Neural progenitor cell (in vitro differentiated cells): ENCODE results near the gene TTC21A. TPM values are rescaled to one million over a fixed set of nuclear protein-coding genes. Genes with fewer than 3 reads are reported as not detected.

Experiments
- DNase-seq: peaks from one replicate; pipeline ENCODE4 v3.0.0-alpha.2; 2016; ENCODE audit warnings: low spot score
- H2AFZ ChIP-seq: fragments of 200-600 bp; sonication (generic); replicated peaks from 2 replicates; pipeline ENCODE4 v1.6.1; 2016; ENCODE audit warnings: antibody characterized with exemption
- H3F3A ChIP-seq: fragments of 200-600 bp; sonication (generic); 2 replicates; pipeline ENCODE4 v1.6.1; 2016; ENCODE audit warnings: antibody characterized with exemption, low read depth
- H3K27ac ChIP-seq: fragments of 200-600 bp; sonication (generic); 2 replicates; pipeline ENCODE4 v1.5.1; 2016; ENCODE audit warnings: mild to moderate bottlenecking
- H3K27me3 ChIP-seq: fragments of 200-600 bp; sonication (generic); 2 replicates; pipeline ENCODE4 v1.6.1; 2016; ENCODE audit warnings: mild to moderate bottlenecking, moderate library complexity
- H3K36me3 ChIP-seq: fragments of 200-600 bp; sonication (generic); 2 replicates; pipeline ENCODE4 v1.5.1; 2016
- H3K4me1 ChIP-seq: fragments of 200-600 bp; sonication (generic); 2 replicates; pipeline ENCODE4 v1.6.1; 2016; ENCODE audit warnings: mixed run types
- H3K4me2 ChIP-seq: fragments of 200-600 bp; sonication (generic); 2 replicates; pipeline ENCODE4 v1.6.1; 2016
- H3K4me3 ChIP-seq: fragments of 200-600 bp; sonication (generic); 2 replicates; pipeline ENCODE4 v1.5.1; 2016
- H3K79me2 ChIP-seq: fragments of 200-600 bp; sonication (generic); 2 replicates; pipeline ENCODE4 v1.6.1; 2016; ENCODE audit warnings: low read depth
- H3K9ac ChIP-seq: fragments of 200-600 bp; sonication (generic); 2 replicates; pipeline ENCODE4 v1.6.1; 2016
- H3K9me3 ChIP-seq: fragments of 200-600 bp; sonication (generic); 2 replicates; pipeline ENCODE4 v1.5.1; 2016; ENCODE audit warnings: low read depth
- H4K20me1 ChIP-seq: fragments of 200-600 bp; sonication (generic); 2 replicates; pipeline ENCODE4 v1.6.1; 2016; ENCODE audit warnings: low read depth
- H3K27ac Mint-ChIP-seq: 3 replicates; pipeline ENCODE4 v1.8.0; 2021; ENCODE audit warnings: mixed read lengths
- H3K27me3 Mint-ChIP-seq: 2 replicates; pipeline ENCODE4 v1.8.0; 2022; ENCODE audit warnings: low read depth, mild to moderate bottlenecking, inconsistent platforms, moderate library complexity, mixed read lengths; ENCODE audit not compliant: insufficient read depth
- H3K36me3 Mint-ChIP-seq: 3 replicates; pipeline ENCODE4 v1.8.0; 2021; ENCODE audit warnings: mixed read lengths
- H3K4me1 Mint-ChIP-seq: 3 replicates; pipeline ENCODE4 v1.8.0; 2021; ENCODE audit warnings: mixed read lengths
- H3K4me3 Mint-ChIP-seq: 3 replicates; pipeline ENCODE4 v1.8.0; 2021; ENCODE audit warnings: mild to moderate bottlenecking, moderate library complexity, mixed read lengths
- H3K9me3 Mint-ChIP-seq: 3 replicates; pipeline ENCODE4 v1.8.0; 2020; ENCODE audit warnings: mixed read lengths
- EZH2 ChIP-seq: fragments of 200-600 bp; sonication (generic); IDR thresholded peaks from 2 replicates; pipeline ENCODE4 v1.6.1; 2017; ENCODE audit warnings: antibody characterized with exemption, mild to moderate bottlenecking, moderate library complexity
- EZH2phosphoT487 ChIP-seq: fragments of 200-600 bp; sonication (generic); IDR thresholded peaks from 2 replicates; pipeline ENCODE4 v1.6.1; 2017; ENCODE audit warnings: antibody characterized with exemption
- total RNA-seq: library from RNA; depleted of rRNA; stranded (reverse); fragments of >200 nt; gene quantifications from 2 replicates; pipeline ENCODE4 v1.2.3, GENCODE V29; 2015; ENCODE audit warnings: low replicate concordance
- TF ChIP-seq, protein P1 (sequence below): fragments of 200-600 bp; sonication (generic); IDR thresholded peaks from 2 replicates; pipeline ENCODE4 v1.5.1; 2017; ENCODE audit warnings: antibody characterized with exemption, mild to moderate bottlenecking

Gene TTC21A
- total RNA-seq, 1 donor from 2014 or later, result 1.2 TPM

DNA sequence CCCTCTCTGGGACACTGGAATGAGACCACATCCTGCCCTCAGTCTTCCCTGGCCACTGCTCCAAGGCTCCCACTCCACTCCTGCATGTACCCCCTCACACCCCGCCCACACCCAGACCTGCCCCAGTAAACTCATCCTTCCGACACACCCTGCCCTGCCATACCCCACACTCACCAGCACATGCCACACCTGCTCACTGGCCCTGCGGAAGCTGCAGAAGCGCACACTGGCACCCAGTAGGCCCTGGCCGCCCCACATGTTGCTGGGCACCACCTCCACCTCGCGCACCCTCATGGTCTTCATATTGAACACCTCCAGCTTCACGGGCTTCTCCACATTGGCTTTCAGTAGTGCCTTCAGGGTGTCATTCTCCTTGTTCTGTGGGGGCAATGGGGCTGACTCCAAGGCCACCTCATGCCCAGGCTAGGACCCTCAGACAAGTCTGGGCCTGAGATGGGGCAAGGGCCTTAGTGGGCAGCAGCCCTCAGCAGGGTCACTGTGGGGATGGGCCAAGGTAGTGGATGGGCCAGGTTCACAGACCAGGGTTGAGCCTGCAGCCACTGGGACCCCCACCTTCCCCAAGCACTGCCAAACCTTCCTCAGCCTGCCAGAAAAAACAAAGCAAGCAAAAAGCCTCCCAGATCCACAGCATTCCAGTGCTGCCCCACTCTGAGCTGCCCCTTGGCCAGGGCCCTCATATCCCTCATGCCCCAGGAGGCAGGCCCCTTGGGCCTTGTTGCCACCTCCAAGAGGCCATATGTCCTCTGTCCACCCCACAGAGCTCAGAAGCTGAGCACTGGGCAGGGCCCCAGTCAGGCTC lies 4.8 kb upstream of the TTC21A start:
- H3K27ac Mint-ChIP-seq, result no peak overlapping the region
- H3K9ac ChIP-seq, result no peak overlapping the region

GRCh38 chr3:39103324-39103693 lies 4.2 kb upstream of the TTC21A start:
- Mint-ChIP-seq H3K27ac (no peak overlapping the region), H3K9me3 (no peaks in the 10 kb centered on the region), H3K4me1 (peaks cover 25% of the 10 kb centered on the region), H3K27me3 (no peaks in the 10 kb centered on the region), H3K4me3 (no peak overlapping the region), H3K36me3 (peaks cover 3% of the 10 kb centered on the region)
- Histone ChIP-seq H3K36me3 (no peaks in the 10 kb centered on the region), H3K4me1 (peaks cover 4% of the 10 kb centered on the region), H3F3A (no peaks in the 10 kb centered on the region), H3K4me2 (no peak overlapping the region), H3K27ac (no peak overlapping the region), H3K9me3 (no peaks in the 10 kb centered on the region), H3K27me3 (no peaks in the 10 kb centered on the region), H4K20me1 (peaks cover 12% of the 10 kb centered on the region), H3K4me3 (no peak overlapping the region), H3K9ac (no peak overlapping the region), H2AFZ (no peak overlapping the region), H3K79me2 (peaks cover 9% of the 10 kb centered on the region)
- peak; percentile 39 for DNase-seq
- no peak for TF ChIP-seq EZH2phosphoT487
- TF ChIP-seq, protein P1, sequence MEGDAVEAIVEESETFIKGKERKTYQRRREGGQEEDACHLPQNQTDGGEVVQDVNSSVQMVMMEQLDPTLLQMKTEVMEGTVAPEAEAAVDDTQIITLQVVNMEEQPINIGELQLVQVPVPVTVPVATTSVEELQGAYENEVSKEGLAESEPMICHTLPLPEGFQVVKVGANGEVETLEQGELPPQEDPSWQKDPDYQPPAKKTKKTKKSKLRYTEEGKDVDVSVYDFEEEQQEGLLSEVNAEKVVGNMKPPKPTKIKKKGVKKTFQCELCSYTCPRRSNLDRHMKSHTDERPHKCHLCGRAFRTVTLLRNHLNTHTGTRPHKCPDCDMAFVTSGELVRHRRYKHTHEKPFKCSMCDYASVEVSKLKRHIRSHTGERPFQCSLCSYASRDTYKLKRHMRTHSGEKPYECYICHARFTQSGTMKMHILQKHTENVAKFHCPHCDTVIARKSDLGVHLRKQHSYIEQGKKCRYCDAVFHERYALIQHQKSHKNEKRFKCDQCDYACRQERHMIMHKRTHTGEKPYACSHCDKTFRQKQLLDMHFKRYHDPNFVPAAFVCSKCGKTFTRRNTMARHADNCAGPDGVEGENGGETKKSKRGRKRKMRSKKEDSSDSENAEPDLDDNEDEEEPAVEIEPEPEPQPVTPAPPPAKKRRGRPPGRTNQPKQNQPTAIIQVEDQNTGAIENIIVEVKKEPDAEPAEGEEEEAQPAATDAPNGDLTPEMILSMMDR, result peak; percentile 32

More for the DNA sequence above, 4.8 kb upstream of the TTC21A start:
- Mint-ChIP-seq H3K36me3 (peaks cover 3% of the 10 kb centered on the region), H3K27me3 (no peaks in the 10 kb centered on the region), H3K4me1 (peaks cover 19% of the 10 kb centered on the region), H3K9me3 (no peaks in the 10 kb centered on the region), H3K4me3 (no peak overlapping the region)
- Histone ChIP-seq H3K4me2 (no peak overlapping the region), H3K27ac (no peak overlapping the region), H3K79me2 (peaks cover 9% of the 10 kb centered on the region), H3K36me3 (no peaks in the 10 kb centered on the region), H3K4me3 (no peak overlapping the region), H3K9me3 (no peaks in the 10 kb centered on the region), H2AFZ (no peak overlapping the region), H3K4me1 (peaks cover 4% of the 10 kb centered on the region), H4K20me1 (peaks cover 12% of the 10 kb centered on the region), H3K27me3 (no peaks in the 10 kb centered on the region), H3F3A (no peaks in the 10 kb centered on the region)
- no peak for TF ChIP-seq EZH2
- no peak for TF ChIP-seq EZH2phosphoT487
- TF ChIP-seq, protein P1, result no peak
- no peak for DNase-seq

- peaks cover 9% of the 10 kb centered on the region for H3K79me2 ChIP-seq
- no peak overlapping the region for H2AFZ ChIP-seq
- no peak overlapping the region for H3K27ac ChIP-seq
- peaks cover 29% of the 10 kb centered on the region for H3K4me1 Mint-ChIP-seq
- no peaks in the 10 kb centered on the region for H3F3A ChIP-seq
- no peak overlapping the region for H3K4me2 ChIP-seq
- no peaks in the 10 kb centered on the region for H3K9me3 Mint-ChIP-seq
- H3K9me3 ChIP-seq, result no peaks in the 10 kb centered on the region
- DNase-seq, result no peak
- no peak overlapping the region for H3K27ac Mint-ChIP-seq
- H3K9ac ChIP-seq, result no peak overlapping the region
- H3K27me3 Mint-ChIP-seq, result no peaks in the 10 kb centered on the region
- H3K36me3 ChIP-seq, result no peaks in the 10 kb centered on the region
- TF ChIP-seq EZH2phosphoT487, result no peak
- TF ChIP-seq, protein P1, result no peak
- TF ChIP-seq EZH2, result no peak
- peaks cover 4% of the 10 kb centered on the region for H3K4me1 ChIP-seq
- H3K4me3 Mint-ChIP-seq, result no peak overlapping the region
- H4K20me1 ChIP-seq, result peaks cover 12% of the 10 kb centered on the region
- no peak overlapping the region for H3K4me3 ChIP-seq
- H3K36me3 Mint-ChIP-seq, result peaks cover 3% of the 10 kb centered on the region
- peaks cover 7% of the 10 kb centered on the region for H3K27me3 ChIP-seq
These were observed 3.5 kb upstream of the TTC21A start for GRCh38 chr3:39103791-39104552.
